GM18909 (cell line): ENCODE results near the gene PANK2.
"Not testable (repeated sequence)": the region's sequence is repeated elsewhere in the genome, so short reads cannot be mapped to it uniquely, and the experiment has no call there.

Experiments used
- ATAC-seq: cut with Tn5 transposase; IDR thresholded peaks from one replicate; pipeline ENCODE4 v1.9.1; 2021; ENCODE audit warnings: mild to moderate bottlenecking; ENCODE audit not compliant: unreplicated experiment, poor library complexity

Gene PANK2

DNA sequence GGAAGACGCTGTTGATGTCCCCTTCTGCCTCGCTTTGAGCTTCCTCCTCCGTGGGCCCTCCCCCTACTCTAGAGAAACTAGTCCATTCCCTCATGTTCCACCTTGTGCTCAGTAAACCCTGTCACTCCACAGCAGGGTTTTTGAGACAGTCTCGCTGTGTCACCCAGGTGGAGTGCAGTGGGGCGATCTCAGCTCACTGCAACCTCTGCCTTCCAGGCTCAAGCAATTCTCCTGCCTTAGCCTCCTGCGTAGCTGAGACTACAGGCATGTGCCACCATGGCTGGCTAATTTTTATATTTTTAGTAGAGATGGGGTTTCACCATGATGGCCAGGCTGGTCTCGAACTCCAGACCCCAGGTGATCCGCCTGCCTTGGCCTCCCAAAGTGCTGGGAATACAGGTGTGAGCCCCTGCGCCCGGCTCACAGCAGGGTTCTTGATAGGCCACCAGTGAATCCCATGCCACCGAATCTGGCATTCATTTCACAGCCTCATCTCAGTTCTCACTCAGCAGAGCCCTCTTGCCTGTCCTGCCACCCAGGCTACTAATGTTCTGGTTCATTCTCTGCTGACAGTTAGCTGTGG lies 36.0 kb downstream of the PANK2 start:
- ATAC-seq = no peak

DNA sequence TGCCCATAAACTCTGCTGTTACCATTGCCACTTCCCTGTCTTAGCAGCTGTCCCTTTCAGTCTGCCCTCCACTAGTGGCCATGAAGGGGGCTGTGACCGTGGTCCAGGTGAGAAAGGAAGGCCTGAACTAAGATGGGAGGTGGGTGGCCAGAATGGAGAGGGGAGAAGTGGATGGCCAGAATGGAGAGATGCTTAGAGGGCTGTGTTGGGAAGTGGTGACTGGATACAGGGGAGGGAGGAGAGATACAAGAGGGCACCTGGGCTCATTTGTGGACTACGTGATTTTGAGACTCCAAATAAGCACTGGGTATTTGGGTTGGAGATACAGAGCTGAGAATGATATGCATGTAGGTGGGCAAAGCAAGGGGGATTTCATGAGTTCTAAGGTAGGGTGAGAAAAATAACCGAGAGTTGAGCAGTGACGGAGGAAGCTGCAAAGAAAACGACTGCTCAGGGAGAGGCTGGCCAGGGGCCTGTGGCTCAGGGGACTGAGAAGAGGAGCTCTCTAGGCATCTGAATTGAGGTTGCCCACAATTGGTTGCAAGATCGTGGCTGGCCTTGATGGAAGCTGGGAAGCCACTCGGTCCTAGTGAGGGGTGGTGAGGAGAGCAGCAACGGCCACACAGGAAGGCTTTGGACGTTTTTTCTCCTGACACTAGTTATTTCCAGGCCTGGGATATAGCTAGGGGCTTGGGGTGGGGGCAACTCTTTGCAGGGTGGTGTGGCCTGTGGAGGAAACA lies 36.9 kb downstream of the PANK2 start:
- ATAC-seq = no peak

DNA sequence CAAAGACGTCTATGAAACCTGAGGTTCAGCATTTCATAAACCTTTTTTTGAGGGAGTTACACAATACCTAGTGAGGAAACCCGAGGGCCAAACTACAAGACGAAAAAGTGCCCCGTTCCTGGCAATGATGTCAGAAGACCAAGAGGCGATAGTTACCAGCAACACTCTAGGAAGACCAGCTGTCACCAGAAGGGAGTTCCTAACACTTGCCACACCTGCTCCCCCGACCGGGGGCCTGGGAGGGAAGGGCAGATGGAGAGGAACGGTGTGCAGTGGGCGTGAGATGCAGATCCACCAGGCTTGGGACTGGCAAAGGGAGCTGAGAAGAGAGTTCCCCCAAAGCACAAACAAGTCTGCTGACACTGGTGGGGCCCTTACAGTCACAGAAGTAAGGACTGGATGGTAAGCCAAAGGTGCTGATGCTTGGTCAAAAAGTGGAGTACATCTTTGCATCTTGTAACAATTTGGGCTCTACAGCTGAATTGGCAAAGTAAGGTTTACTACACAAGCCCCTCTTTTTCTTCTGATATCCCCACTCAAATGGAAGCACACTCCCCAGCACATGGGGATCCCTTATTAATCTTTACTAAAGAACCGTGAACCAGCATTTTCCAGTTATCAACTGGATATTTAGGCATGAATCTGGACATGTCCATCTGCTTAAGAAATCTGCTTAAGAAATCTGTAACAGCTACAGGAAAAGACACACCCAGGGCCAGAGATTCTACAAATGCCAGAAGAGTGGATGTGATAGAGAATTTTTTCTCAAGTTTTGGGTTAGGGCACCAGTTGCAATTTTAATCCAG lies 38.5 kb downstream of the PANK2 start:
- no peak for ATAC-seq

DNA sequence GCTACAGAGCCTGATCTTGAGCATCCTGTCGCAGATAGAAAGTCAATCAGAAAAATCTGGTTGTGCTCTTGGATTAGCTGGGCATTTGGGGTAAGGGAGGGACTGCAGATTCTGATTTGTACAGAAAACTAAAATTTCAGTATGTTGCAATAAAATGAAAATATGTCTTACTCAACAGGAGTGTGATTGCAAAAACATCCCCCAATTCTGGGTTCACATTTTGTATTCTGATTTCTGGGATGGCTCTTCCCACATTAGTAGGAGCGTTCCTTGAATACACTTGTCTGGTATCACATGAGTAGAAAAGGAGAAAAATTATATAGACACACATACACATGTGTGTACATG lies 40.5 kb downstream of the PANK2 start:
- no peak for ATAC-seq

DNA sequence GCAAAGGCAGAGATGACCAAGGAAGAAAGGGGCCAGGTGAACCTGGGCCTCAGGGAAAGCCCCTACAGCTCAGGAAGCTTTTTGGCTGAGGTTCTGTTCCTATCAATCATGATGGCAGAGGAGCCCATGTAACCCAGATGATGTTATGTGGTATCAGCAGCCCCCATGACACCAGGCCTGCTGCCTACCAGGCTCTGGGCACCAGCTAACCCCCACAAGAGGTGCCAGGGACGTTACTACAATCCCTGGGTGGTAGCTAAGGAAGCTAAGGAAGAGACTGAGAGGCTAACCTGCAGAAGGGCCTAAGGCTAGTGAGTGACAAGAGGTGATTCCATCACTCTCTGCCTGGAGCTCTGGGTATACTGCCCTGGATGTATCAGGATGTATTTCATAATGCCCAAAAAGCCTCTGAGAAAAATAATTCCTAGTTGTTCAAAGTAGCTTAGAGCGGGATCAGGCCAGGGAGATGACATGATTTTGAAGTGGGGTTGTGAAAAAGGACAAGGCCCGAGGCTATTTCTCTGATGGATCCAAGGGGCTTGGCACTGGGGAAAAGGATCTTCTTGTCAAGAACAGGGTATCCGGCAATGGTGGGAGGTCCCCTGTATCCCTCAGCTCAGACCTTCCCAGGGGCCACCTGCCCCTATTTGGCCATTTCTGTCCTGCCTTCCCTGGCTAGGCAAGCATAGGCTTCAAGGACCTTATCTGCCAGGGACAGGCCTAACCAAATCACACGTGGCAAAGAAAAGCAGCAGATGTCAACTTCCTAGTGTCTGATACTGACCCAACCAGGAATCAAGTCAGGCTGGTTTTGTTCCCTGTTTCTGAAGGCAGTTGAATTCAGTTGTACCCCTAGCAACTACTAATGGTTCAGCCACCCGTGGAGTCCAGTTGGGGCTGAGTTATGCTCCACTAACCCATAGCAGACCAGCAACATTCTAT lies 41.3 kb downstream of the PANK2 start:
- ATAC-seq = no peak

DNA sequence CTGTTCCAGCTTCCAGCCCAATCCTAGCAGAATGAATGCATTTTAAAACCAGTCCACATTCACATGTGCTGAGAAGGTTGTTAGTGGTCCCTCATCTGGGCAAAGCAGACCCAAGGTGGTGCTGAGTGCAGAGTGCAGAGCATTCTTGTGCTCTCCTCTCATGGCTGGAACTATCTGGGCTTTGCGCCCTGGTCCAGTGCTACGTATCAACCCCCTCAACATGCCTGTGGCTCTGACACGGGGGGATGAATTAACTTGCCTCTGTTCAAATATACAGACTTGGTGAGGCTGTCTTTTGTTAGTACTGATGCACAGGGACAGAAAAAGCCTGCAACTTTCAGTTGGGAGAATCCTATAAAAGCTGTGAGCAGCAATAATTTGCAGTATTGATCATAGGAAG lies 42.5 kb downstream of the PANK2 start:
- no peak for ATAC-seq

DNA sequence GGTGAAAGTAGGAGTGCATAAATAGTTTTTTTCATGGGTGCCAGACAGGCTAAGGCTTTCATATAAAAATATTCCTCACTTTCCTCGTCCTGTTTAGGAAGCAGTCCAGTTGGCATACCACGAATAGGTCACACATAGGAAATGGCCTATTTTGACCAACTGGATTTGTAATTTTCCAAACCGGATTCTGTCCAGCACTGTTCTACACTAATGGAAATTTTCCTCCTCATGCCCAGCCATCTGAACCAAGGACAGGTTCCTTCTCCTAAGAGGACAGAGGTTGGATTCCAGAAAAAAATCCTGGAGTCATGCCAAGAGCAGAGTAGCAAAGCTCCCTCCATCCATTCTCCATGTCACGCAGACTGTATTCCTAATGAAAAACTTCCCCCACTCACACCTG lies 43.1 kb downstream of the PANK2 start:
- ATAC-seq = no peak

DNA sequence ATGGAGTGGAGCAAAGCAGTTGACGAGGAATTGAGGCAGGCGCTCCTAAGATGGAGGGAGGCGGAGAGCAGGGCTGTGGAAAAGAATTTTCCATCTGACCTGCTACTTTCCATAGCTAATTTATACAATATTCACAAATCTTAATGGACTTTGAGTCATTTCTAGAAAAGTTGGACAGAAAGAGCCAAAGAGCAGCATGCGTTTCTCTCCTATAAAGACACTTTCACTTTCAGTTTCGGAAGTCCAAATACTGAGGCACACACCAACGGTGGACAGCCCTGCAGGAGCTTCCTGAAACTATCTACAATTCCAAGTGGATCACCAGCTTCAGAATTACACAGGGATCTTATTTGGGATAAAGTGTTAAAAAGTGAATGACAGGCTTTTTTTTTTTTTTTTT lies 43.5 kb downstream of the PANK2 start:
- no peak for ATAC-seq

DNA sequence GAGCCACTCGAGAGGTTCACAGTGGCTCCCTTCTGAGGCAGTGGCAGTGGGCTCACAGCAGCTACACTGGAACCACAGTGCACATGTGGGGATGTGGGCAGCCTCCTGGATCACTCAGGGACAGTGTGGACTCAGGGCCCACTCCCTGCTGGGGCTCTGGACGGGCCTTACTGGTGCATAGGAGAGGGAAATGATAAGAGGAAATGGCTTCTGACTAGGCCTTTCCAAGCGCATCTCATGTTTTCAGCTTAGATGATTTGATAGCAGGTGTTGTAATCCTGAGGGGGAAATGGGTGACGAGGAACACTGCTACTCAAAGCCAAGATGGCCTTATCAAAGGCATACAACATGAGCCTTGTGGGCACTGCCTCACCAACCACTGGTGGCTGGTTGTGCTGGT lies 44.0 kb downstream of the PANK2 start:
- no peak for ATAC-seq

DNA sequence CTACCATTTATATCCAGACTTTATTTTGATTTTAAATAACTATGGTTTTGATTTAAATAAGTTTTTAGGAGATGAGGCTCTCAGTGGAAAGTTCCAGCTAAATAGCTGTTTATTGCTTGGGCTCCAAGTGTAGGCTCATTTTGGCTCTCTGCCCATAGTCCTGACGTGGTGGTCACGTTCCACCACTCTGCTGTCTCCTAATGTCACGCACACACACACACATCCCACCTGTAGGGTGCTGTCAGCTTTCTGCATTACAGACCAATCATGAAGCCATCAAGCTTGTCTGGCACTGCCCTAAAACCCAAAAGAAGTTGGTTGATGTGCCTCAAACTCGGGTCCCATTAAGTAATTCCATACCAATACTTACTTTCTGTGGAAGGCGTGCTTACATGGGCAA lies 45.4 kb downstream of the PANK2 start:
- no peak for ATAC-seq

DNA sequence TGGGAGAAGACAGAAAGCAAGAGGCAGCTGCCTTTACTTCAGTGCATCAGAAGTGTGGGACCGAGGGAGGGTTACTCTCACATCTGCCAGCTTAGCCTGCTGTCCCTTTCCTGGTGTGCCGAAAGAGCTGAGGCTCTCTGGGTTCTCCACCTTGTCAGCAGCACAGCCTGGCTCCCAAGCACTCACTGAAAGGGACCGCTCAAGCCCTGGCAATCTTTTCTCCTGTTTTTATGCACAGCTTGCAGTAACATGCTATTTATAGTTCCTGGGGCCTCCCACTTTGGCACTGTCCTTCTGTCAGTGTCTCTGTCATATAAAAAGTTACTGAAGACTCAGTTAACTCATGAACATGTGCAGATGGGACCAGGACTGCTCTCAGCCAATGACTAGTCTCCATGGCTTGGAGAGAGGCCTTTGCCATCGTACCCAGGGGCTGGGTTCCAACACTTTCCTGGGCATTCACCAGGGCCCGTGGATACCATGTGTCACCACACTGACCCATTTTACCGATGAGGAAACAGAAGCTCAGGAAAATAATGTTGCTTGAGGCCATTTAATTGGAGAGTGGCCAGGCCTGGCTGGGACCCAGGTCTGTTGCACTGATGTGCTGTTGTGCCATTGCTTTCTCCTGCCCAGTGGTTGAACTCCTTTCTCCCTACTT lies 46.2 kb downstream of the PANK2 start:
- ATAC-seq = no peak

DNA sequence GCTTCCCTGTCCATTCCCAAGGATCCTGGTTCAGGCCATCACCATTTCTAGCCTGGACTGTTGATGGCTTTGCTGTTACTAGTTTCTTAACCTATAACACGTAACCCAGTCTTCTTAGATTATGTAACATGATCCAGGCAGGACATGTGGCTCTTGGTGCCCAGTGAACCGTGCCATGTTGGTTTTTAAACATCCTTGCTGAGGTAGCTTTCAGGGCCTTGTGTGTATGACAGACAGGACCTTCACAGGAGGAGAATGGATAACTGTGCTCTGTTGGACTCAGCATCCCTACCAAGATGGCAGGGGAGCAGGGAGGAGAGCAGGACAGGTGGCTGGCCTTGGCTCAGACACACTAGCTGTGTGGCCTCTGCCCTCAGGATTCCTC lies 46.8 kb downstream of the PANK2 start:
- ATAC-seq = no peak

DNA sequence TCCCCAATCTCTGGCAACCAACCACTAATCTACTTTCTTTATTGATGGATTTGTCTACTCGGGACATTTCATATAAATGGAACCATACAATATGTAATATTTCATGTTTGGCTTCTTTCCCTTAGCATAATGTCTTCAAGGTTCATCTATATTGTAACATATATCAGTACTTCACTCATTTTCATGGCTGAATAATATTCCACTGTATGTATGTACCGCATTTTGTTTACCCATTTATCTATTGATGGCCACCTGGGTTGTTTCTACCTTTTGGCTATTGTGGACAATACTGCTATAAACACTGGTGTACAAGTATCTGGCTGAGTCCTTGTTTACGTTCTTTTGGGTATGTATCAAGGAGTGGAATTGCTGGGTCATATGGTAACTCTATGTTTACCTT lies 48.4 kb downstream of the PANK2 start:
- ATAC-seq = no peak

DNA sequence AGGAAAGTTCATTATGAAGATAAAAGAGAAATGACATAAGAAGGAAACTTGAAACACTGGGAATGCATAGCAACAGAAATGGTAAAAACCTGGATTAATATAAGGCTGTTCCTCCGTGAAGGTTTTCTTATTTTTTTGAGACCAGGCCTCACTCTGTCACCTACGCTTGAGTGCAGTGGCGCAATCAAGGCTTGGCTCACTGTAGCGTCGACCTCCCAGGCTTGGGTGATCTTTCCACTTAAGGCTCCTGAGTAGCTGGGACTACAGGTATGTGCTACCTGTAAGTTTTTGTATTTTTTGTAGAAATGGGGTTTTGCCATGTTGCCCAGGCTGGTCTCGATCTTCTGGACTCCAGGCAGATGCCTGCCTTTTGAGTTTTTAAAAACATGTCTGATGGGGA lies 51.7 kb downstream of the PANK2 start:
- ATAC-seq = no peak

DNA sequence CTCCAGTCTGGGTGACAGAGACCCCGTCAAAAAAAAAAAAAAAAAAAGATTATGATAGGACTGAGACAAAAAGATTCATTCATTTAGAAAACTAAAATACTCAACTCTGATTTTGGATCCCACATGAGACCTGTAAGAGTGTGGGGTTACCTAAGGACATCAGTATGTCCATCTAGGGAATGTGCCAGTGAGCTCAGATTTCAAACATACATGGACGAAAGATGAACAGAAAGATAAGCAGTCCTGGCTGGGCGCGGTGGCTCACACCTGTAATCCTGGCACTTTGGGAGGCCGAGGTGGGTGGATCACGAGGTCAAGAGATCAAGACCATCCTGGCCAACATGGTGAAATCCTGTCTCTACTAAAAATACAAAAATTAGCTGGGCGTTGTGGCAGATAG lies 57.5 kb downstream of the PANK2 start:
- not testable (repeated sequence) for ATAC-seq

DNA sequence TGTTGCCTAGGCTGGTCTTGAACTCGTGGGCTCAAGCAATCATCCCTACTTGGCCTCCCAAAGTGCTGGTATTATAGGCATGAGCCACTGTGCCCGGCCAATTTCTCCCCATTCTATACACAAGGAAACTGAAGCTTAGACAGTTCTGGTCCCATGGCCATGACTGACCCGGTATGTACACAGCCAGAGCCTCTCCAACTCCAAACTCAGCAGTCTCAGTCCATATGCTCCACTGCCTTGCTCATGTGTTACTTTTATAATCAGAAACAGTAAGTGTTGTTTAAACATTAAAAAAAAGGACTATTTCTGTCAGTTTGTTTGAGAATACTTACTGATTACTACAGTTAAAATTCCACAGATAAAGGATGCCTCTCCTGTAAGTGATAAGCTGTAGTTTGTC lies 75.5 kb downstream of the PANK2 start:
- ATAC-seq = no peak

DNA sequence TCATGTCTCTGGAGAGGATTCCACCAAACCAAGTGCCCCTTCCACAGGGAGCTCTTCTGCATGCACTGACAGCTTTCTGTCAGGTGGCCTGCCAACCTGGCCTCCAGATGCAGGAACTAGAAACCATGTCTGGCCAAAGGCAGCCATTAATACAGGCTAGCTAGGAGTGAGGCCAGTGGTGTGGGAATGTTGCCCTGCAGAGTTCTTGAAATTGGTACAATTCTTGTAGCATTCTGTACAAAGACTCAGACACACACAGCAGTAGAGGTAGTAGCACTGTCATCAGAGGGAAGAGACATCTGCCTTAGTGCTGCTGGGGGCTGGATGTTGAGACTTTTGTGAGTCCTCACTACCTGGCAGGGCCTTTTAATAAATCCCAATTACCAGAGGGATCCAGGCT lies 77.4 kb downstream of the PANK2 start:
- ATAC-seq = no peak

DNA sequence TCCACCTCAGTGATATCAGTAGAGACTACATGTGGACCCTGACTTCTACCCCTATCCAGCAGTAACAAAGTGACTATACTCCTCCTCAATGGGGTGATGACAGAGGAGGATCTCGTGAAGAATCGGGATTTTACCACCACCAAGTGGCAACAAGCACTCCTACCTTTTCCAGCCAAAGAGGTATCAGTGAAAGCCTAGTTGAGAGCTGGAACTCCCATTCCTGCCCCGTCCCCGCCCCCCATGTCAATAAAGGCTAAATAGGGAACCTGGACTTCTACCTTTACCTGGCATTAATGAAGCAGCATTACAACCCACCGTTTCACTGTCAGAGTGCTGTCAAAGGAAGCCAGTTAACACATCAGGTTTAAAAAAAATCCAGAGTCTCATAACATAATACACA lies 80.8 kb downstream of the PANK2 start:
- ATAC-seq = no peak

DNA sequence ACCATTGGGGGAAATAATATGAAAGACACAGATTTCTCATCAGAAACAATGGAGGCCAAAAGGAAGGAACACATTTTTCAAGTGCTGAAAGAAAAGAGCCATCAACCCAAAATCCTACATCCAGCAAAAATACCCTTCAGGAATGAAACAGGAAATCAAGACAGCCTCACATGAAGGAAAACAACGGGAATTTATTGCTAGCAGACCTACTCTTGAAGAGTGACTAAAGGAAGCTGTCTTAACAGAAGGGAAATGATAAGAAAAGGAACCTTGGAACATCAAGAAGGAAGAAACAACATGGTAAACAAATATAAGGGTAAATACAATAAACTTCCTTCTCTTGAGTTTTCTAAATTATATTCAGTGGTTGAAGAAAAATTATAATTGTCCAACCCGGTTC lies 82.0 kb downstream of the PANK2 start:
- no peak for ATAC-seq

DNA sequence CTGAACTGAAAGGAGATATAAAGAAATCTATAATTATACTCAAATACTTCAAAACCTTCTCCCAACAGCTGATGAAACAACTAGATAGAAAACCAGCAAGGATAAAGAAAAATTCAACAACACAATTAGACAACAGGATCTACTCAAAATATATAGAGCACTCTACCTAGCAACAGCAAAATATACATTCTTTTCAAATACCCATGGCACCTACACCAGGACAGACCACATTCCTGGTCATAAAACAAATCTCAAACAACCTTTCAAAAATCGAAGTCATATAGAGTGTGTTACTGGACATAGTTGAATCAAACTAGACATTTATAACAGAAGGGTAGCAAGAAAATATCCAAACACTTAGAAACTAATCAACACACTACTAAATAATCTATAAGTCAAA lies 83.0 kb downstream of the PANK2 start:
- ATAC-seq = no peak
